HepG2 (cell line): ENCODE measurements around the gene ATG7. TPM values are rescaled to one million over a fixed set of nuclear protein-coding genes. Genes with fewer than 3 reads are reported as not detected.

Source experiments
- AKAP8 ChIP-seq: sonication (generic); formaldehyde crosslinking; IDR thresholded peaks from 2 replicates; pipeline ENCODE4 v1.5.1; 2020; ENCODE audit warnings: mild to moderate bottlenecking, missing genetic modification reagents
- ATF3 ChIP-seq: sonication (generic); formaldehyde crosslinking; IDR thresholded peaks from 2 replicates; pipeline ENCODE4 v1.4.0; 2020; ENCODE audit warnings: missing genetic modification reagents
- CEBPB ChIP-seq: IDR thresholded peaks from 2 replicates; pipeline ENCODE4 v1.6.1; 2011; ENCODE audit warnings: low read depth, low read length, improper control_type of control experiment, borderline replicate concordance
- GLMP ChIP-seq: sonication (generic); formaldehyde crosslinking; IDR thresholded peaks from 2 replicates; pipeline ENCODE4 v1.9.0; 2021; ENCODE audit warnings: missing genetic modification reagents, mild to moderate bottlenecking, borderline replicate concordance
- GRHL1 ChIP-seq: sonication (generic); formaldehyde crosslinking; conservative IDR thresholded peaks from 2 replicates; pipeline ENCODE4 v1.8.0; 2022; ENCODE audit warnings: missing genetic modification reagents
- MEF2D ChIP-seq: sonication (generic); formaldehyde crosslinking; IDR thresholded peaks from 2 replicates; pipeline ENCODE4 v1.5.1; 2020; ENCODE audit warnings: mild to moderate bottlenecking, missing genetic modification reagents
- MLLT10 ChIP-seq: sonication (generic); formaldehyde crosslinking; IDR thresholded peaks from 2 replicates; pipeline ENCODE4 v1.4.0; 2020; ENCODE audit warnings: missing genetic modification reagents
- NCOR1 ChIP-seq: fragments of 200-600 bp; sonication (generic); IDR thresholded peaks from 2 replicates; pipeline ENCODE4 v1.7.0; 2017; ENCODE audit warnings: antibody characterized with exemption, low read length, borderline replicate concordance
- PHF20 ChIP-seq: sonication (generic); formaldehyde crosslinking; IDR thresholded peaks from 2 replicates; pipeline ENCODE4 v1.5.0; 2020; ENCODE audit warnings: mild to moderate bottlenecking, missing genetic modification reagents
- PHF21A ChIP-seq: sonication (generic); formaldehyde crosslinking; IDR thresholded peaks from 2 replicates; pipeline ENCODE4 v1.5.0; 2020; ENCODE audit warnings: mild to moderate bottlenecking, missing genetic modification reagents
- RBM39 ChIP-seq: fragments of 200-400 bp; formaldehyde crosslinking; IDR thresholded peaks from one replicate; pipeline ENCODE4 v1.6.1; 2018; ENCODE audit warnings: antibody characterized with exemption, mild to moderate bottlenecking, low read depth, low read length; ENCODE audit not compliant: poor library complexity, severe bottlenecking
- RFX5 ChIP-seq: IDR thresholded peaks from 2 replicates; pipeline ENCODE4 v1.6.1; 2011; ENCODE audit warnings: low read depth, low read length, improper control_type of control experiment
- SMAD3 ChIP-seq: sonication (generic); formaldehyde crosslinking; IDR thresholded peaks from 2 replicates; pipeline ENCODE4 v1.4.0; 2020; ENCODE audit warnings: missing genetic modification reagents
- SOX5 ChIP-seq: IDR thresholded peaks from 2 replicates; pipeline ENCODE4 v1.6.1; 2016; ENCODE audit warnings: borderline replicate concordance
- TEAD2 ChIP-seq: sonication (generic); formaldehyde crosslinking; IDR thresholded peaks from 2 replicates; pipeline ENCODE4 v1.9.0; 2021; ENCODE audit warnings: missing genetic modification reagents
- TOE1 ChIP-seq: sonication (generic); formaldehyde crosslinking; IDR thresholded peaks from 2 replicates; pipeline ENCODE4 v1.4.0; 2020; ENCODE audit warnings: mild to moderate bottlenecking, missing genetic modification reagents
- ZBTB3 ChIP-seq: sonication (generic); formaldehyde crosslinking; IDR thresholded peaks from 2 replicates; pipeline ENCODE4 v1.4.0; 2020; ENCODE audit warnings: low read depth, mild to moderate bottlenecking, moderate library complexity, missing genetic modification reagents, borderline replicate concordance
- ZBTB7B ChIP-seq: sonication (generic); formaldehyde crosslinking; IDR thresholded peaks from 2 replicates; pipeline ENCODE4 v1.4.0; 2020; ENCODE audit warnings: missing genetic modification reagents
- ZNF329 ChIP-seq: sonication (generic); formaldehyde crosslinking; IDR thresholded peaks from 2 replicates; pipeline ENCODE4 v1.9.0; 2021; ENCODE audit warnings: low read depth, mild to moderate bottlenecking, missing genetic modification reagents
- ZNF562 ChIP-seq: sonication (generic); formaldehyde crosslinking; IDR thresholded peaks from 2 replicates; pipeline ENCODE4 v1.8.0; 2022; ENCODE audit warnings: missing genetic modification reagents, borderline replicate concordance
- ZSCAN9 ChIP-seq: IDR thresholded peaks from 2 replicates; pipeline ENCODE4 v1.6.1; 2016; ENCODE audit warnings: borderline replicate concordance
- polyA plus RNA-seq, 8 experiments: library from polyadenylated mRNA; depleted of rRNA in 3 of 8; stranded (reverse) in 7 of 8; unstranded in 1 of 8; fragments of >200 nt; fragmentation: Illumina TruSeq in 4 of 8; extraction: Trizol in 4 of 8; gene quantifications; 2 replicates each; pipeline versions ENCODE4 v1.2.1 to v1.2.3, GENCODE V29; 2011 to 2016; ENCODE audit warnings: low read depth in 4 of 8, missing spikeins in 1 of 8, mixed read lengths in 1 of 8; ENCODE audit not compliant: insufficient read depth in 1 of 8
- total RNA-seq, 5 experiments: library from RNA; depleted of rRNA; stranded (reverse); fragments of >200 nt; fragmentation: Illumina TruSeq; extraction: Trizol; gene quantifications; 2 replicates each; pipeline ENCODE4 v1.2.3, GENCODE V29; 2016; ENCODE audit warnings: low read depth in 1 of 5
- TF ChIP-seq, protein P1 (sequence below): sonication (generic); formaldehyde crosslinking; IDR thresholded peaks from 2 replicates; pipeline ENCODE4 v1.8.0; 2022; ENCODE audit warnings: missing genetic modification reagents, mild to moderate bottlenecking, borderline replicate concordance
- TF ChIP-seq, protein P2 (sequence below): sonication (generic); formaldehyde crosslinking; IDR thresholded peaks from 2 replicates; pipeline ENCODE4 v1.4.0; 2020; ENCODE audit warnings: missing genetic modification reagents
- TF ChIP-seq, protein P3 (sequence below): sonication (generic); formaldehyde crosslinking; IDR thresholded peaks from 2 replicates; pipeline ENCODE4 v1.8.1; 2023; ENCODE audit warnings: missing genetic modification reagents, inconsistent platforms, borderline replicate concordance

The ATG7 gene
- total and polyA plus RNA-seq, 2 of the 13 experiments (the other 11 are each of a cell fraction or from before 2014, with no cell fraction given): 7.8 to 22.1 TPM

- TF ChIP-seq GRHL1: no peak
- TF ChIP-seq ZBTB7B (CRISPR knock-in tag): no peak
- TF ChIP-seq, protein P1, sequence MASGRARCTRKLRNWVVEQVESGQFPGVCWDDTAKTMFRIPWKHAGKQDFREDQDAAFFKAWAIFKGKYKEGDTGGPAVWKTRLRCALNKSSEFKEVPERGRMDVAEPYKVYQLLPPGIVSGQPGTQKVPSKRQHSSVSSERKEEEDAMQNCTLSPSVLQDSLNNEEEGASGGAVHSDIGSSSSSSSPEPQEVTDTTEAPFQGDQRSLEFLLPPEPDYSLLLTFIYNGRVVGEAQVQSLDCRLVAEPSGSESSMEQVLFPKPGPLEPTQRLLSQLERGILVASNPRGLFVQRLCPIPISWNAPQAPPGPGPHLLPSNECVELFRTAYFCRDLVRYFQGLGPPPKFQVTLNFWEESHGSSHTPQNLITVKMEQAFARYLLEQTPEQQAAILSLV (CRISPR knock-in tag): no peak
- TF ChIP-seq, protein P2, sequence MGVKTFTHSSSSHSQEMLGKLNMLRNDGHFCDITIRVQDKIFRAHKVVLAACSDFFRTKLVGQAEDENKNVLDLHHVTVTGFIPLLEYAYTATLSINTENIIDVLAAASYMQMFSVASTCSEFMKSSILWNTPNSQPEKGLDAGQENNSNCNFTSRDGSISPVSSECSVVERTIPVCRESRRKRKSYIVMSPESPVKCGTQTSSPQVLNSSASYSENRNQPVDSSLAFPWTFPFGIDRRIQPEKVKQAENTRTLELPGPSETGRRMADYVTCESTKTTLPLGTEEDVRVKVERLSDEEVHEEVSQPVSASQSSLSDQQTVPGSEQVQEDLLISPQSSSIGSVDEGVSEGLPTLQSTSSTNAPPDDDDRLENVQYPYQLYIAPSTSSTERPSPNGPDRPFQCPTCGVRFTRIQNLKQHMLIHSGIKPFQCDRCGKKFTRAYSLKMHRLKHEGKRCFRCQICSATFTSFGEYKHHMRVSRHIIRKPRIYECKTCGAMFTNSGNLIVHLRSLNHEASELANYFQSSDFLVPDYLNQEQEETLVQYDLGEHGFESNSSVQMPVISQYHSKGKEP (CRISPR knock-in tag): no peak
- no peak for TF ChIP-seq MEF2D (CRISPR knock-in tag)
- TF ChIP-seq ATF3: no peak
- TF ChIP-seq, protein P3, sequence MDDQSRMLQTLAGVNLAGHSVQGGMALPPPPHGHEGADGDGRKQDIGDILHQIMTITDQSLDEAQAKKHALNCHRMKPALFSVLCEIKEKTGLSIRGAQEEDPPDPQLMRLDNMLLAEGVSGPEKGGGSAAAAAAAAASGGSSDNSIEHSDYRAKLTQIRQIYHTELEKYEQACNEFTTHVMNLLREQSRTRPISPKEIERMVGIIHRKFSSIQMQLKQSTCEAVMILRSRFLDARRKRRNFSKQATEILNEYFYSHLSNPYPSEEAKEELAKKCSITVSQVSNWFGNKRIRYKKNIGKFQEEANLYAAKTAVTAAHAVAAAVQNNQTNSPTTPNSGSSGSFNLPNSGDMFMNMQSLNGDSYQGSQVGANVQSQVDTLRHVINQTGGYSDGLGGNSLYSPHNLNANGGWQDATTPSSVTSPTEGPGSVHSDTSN (CRISPR knock-in tag): no peak
- no peak for TF ChIP-seq SMAD3 (CRISPR knock-in tag)
- no peak for TF ChIP-seq RFX5
- TF ChIP-seq NCOR1: no peak
- TF ChIP-seq CEBPB: peak; percentile 92
- TF ChIP-seq ZBTB3 (CRISPR knock-in tag): no peak
- no peak for TF ChIP-seq ZNF562
- no peak for TF ChIP-seq PHF20
- TF ChIP-seq ZSCAN9 (CRISPR knock-in tag): no peak
- TF ChIP-seq TOE1 (CRISPR knock-in tag): no peak
- no peak for TF ChIP-seq RBM39
- TF ChIP-seq TEAD2 (CRISPR knock-in tag): no peak
- no peak for TF ChIP-seq ZNF329 (CRISPR knock-in tag)
- no peak for TF ChIP-seq GLMP
- no peak for TF ChIP-seq AKAP8
- peak; percentile 39; the same call in 1 of the 2 replicates for TF ChIP-seq SOX5
- TF ChIP-seq PHF21A (CRISPR knock-in tag): 0 out of 2 replicates have a peak, but pooled peaks have one; percentile 45
- no peak for TF ChIP-seq MLLT10 (CRISPR knock-in tag)
These were observed 208.6 kb downstream of the ATG7 start (continued) for GRCh38 chr3:11480663-11481298.
